ENCODE measurements around the gene PRPF40A.

PRPF40A gene

DNA sequence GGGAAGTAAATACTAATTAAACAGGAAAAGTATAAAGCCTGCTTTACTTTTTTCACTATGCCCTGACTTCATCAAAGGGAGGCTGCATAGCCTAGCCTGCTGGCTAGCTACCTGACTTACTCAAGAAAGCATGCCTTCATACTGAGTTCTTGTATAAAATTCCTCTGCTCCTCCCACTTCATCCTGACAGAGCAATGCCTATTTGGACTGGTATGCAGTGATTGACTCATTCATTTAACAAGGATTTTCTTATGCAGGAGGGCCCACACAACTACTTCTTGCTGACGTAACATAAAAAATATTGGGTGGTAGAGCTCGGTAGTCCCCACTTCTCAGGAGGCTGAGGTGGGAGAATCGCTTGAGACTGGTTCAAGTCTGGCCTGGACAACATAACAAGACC lies 70.5 kb downstream of the PRPF40A start:
- no peaks in the 10 kb centered on the region for H3K9me2 ChIP-seq (replicated peaks; ENCODE audit: insufficient read depth, low read length)
- H2AFZ ChIP-seq (ENCODE audit: low read length), result no peak overlapping the region
- H4K20me1 ChIP-seq (ENCODE audit: insufficient read depth, low read length), result no peaks in the 10 kb centered on the region
- no peak overlapping the region for H3K27ac ChIP-seq (ENCODE audit: low read length)
- H3K9ac ChIP-seq (ENCODE audit: low read length), result no peak overlapping the region
- no peaks in the 10 kb centered on the region for H3K79me2 ChIP-seq (ENCODE audit: low read length)
- H3K4me3 ChIP-seq (ENCODE audit: low read length), result no peak overlapping the region
- peaks cover 3% of the 10 kb centered on the region; the same call in 1 of the 2 replicates for H3K4me1 ChIP-seq (ENCODE audit: low read length)
- no peak for DNase-seq
- no peaks in the 10 kb centered on the region for H3K9me3 ChIP-seq (replicated peaks; ENCODE audit: insufficient read depth, low read length)
- no peaks in the 10 kb centered on the region; the same call in 1 of the 2 replicates for H3K36me3 ChIP-seq (replicated peaks; ENCODE audit: insufficient read depth, low read length)
- TF ChIP-seq, protein P1, sequence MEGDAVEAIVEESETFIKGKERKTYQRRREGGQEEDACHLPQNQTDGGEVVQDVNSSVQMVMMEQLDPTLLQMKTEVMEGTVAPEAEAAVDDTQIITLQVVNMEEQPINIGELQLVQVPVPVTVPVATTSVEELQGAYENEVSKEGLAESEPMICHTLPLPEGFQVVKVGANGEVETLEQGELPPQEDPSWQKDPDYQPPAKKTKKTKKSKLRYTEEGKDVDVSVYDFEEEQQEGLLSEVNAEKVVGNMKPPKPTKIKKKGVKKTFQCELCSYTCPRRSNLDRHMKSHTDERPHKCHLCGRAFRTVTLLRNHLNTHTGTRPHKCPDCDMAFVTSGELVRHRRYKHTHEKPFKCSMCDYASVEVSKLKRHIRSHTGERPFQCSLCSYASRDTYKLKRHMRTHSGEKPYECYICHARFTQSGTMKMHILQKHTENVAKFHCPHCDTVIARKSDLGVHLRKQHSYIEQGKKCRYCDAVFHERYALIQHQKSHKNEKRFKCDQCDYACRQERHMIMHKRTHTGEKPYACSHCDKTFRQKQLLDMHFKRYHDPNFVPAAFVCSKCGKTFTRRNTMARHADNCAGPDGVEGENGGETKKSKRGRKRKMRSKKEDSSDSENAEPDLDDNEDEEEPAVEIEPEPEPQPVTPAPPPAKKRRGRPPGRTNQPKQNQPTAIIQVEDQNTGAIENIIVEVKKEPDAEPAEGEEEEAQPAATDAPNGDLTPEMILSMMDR (IDR thresholded peaks at IDR 0.05; ENCODE audit: low read length), result no peak
- TF ChIP-seq EZH2 (optimal IDR thresholded peaks at IDR 0.05; ENCODE audit: low read depth, low read length) (no peak), EZH2phosphoT487 (IDR thresholded peaks at IDR 0.05; ENCODE audit: low read length) (no peak)
- no peak overlapping the region for H3K4me2 ChIP-seq (ENCODE audit: low read depth, low read length)
- H3F3A ChIP-seq (ENCODE audit: insufficient read depth, low read length), result no peaks in the 10 kb centered on the region; the same call in 1 of the 2 replicates
- no peaks in the 10 kb centered on the region for H3K27me3 ChIP-seq (replicated peaks; ENCODE audit: insufficient read depth, low read length)

DNA sequence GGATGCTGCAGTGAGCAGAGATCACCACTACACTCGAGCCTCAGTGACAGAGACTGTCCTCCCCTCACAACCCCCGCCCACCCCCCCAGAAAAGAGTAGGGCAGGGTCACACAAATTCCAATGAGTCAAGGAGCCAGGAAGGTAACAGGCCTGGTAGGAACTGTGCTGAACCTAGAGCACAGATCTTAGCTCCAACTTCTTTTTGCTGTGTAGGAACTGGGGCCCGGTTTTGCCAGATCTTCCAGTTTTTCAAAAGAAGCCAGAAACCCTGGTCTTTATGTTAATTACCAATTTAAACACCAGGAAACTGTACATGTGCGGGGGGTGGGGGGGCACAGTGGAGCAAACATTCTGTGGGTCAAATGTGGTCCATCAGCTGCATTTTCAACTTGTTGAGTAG lies 71.0 kb downstream of the PRPF40A start:
- Histone ChIP-seq H3K4me2 (ENCODE audit: low read depth, low read length) (no peak overlapping the region), H3K36me3 (replicated peaks; ENCODE audit: insufficient read depth, low read length) (no peaks in the 10 kb centered on the region; the same call in 1 of the 2 replicates), H3F3A (ENCODE audit: insufficient read depth, low read length) (no peaks in the 10 kb centered on the region; the same call in 1 of the 2 replicates), H2AFZ (ENCODE audit: low read length) (no peak overlapping the region), H3K9me2 (replicated peaks; ENCODE audit: insufficient read depth, low read length) (no peaks in the 10 kb centered on the region), H3K9me3 (replicated peaks; ENCODE audit: insufficient read depth, low read length) (no peaks in the 10 kb centered on the region), H3K4me1 (ENCODE audit: low read length) (peaks cover 3% of the 10 kb centered on the region; the same call in 1 of the 2 replicates), H3K79me2 (ENCODE audit: low read length) (no peaks in the 10 kb centered on the region), H3K9ac (ENCODE audit: low read length) (no peak overlapping the region), H3K27me3 (replicated peaks; ENCODE audit: insufficient read depth, low read length) (no peaks in the 10 kb centered on the region), H3K4me3 (ENCODE audit: low read length) (no peak overlapping the region), H4K20me1 (ENCODE audit: insufficient read depth, low read length) (no peaks in the 10 kb centered on the region), H3K27ac (ENCODE audit: low read length) (no peak overlapping the region)
- TF ChIP-seq, protein P1 (IDR thresholded peaks at IDR 0.05; ENCODE audit: low read length), result no peak
- TF ChIP-seq EZH2 (optimal IDR thresholded peaks at IDR 0.05; ENCODE audit: low read depth, low read length) (no peak), EZH2phosphoT487 (IDR thresholded peaks at IDR 0.05; ENCODE audit: low read length) (no peak)
- DNase-seq, result no peak

DNA sequence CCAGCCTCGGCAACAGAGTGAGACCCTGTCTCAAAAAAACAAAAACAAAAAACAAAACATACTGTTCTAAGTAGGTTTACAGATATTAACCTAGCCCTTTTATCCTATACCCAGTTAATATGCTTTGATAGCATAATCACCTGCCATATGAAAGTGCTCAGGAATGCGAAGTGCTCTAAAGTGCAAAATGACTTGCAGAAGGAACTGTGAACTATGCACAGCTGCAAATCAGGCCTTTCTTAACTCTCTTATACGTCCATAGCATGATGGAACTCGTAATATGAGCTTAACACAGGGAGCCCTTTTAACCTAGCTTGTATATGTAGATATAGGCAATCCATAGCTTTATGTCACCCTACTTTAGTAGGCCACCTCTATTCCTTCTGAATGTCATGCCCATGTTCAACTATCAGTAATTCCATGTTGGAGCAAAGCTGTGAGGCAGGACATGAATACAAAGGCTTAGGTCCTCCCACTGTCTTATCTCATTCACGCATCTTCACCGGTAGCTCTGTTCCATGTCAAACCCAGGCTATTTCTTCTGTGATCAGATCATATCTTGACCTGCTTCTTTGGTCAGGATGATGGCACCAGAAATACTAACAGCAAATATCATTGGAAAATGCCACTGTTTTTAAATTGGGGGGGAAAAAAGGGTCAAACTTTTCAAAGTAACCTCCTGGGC lies 72.9 kb downstream of the PRPF40A start:
- no peaks in the 10 kb centered on the region for H3K36me3 ChIP-seq (replicated peaks; ENCODE audit: insufficient read depth, low read length)
- TF ChIP-seq EZH2phosphoT487 (IDR thresholded peaks at IDR 0.05; ENCODE audit: low read length) (no peak), EZH2 (optimal IDR thresholded peaks at IDR 0.05; ENCODE audit: low read depth, low read length) (no peak)
- TF ChIP-seq, protein P1 (IDR thresholded peaks at IDR 0.05; ENCODE audit: low read length), result no peak

More for the DNA sequence above, 72.9 kb downstream of the PRPF40A start:
- Histone ChIP-seq H3K4me2 (ENCODE audit: low read depth, low read length) (no peak overlapping the region), H3K4me3 (ENCODE audit: low read length) (no peak overlapping the region), H2AFZ (ENCODE audit: low read length) (no peak overlapping the region), H3K79me2 (ENCODE audit: low read length) (no peaks in the 10 kb centered on the region), H3K9me2 (replicated peaks; ENCODE audit: insufficient read depth, low read length) (no peaks in the 10 kb centered on the region), H4K20me1 (ENCODE audit: insufficient read depth, low read length) (no peaks in the 10 kb centered on the region), H3K27ac (ENCODE audit: low read length) (no peak overlapping the region), H3K9me3 (replicated peaks; ENCODE audit: insufficient read depth, low read length) (no peaks in the 10 kb centered on the region), H3K27me3 (replicated peaks; ENCODE audit: insufficient read depth, low read length) (no peaks in the 10 kb centered on the region), H3K4me1 (ENCODE audit: low read length) (no peaks in the 10 kb centered on the region; the same call in 1 of the 2 replicates), H3F3A (ENCODE audit: insufficient read depth, low read length) (no peaks in the 10 kb centered on the region; the same call in 1 of the 2 replicates), H3K9ac (ENCODE audit: low read length) (no peak overlapping the region)
- DNase-seq, result no peak

Data from MM.1S (cell line).